ENCODE data around the gene ZNF438.

The ZNF438 gene

DNA sequence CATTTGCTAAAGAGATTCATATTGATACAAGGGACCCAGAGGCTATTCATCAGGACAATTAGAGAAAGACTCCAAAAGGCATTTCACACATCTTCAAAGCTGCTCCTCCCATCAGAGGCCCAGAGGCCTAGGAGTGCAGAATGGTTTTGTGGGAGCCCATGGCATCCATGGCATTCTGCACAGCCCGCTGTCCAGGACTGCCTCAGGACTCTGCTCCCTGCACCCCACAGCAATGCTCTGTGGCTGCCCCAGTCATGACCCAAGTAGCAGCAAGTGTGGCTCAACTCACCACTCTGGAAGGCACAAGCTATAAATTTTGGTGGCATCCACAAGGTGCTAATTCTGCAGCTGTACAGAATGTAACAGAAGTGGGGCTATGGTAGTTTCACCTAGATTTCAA lies 38.5 kb downstream of the ZNF438 start:
- TF ChIP-seq, protein P1, sequence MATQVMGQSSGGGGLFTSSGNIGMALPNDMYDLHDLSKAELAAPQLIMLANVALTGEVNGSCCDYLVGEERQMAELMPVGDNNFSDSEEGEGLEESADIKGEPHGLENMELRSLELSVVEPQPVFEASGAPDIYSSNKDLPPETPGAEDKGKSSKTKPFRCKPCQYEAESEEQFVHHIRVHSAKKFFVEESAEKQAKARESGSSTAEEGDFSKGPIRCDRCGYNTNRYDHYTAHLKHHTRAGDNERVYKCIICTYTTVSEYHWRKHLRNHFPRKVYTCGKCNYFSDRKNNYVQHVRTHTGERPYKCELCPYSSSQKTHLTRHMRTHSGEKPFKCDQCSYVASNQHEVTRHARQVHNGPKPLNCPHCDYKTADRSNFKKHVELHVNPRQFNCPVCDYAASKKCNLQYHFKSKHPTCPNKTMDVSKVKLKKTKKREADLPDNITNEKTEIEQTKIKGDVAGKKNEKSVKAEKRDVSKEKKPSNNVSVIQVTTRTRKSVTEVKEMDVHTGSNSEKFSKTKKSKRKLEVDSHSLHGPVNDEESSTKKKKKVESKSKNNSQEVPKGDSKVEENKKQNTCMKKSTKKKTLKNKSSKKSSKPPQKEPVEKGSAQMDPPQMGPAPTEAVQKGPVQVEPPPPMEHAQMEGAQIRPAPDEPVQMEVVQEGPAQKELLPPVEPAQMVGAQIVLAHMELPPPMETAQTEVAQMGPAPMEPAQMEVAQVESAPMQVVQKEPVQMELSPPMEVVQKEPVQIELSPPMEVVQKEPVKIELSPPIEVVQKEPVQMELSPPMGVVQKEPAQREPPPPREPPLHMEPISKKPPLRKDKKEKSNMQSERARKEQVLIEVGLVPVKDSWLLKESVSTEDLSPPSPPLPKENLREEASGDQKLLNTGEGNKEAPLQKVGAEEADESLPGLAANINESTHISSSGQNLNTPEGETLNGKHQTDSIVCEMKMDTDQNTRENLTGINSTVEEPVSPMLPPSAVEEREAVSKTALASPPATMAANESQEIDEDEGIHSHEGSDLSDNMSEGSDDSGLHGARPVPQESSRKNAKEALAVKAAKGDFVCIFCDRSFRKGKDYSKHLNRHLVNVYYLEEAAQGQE (IDR thresholded peaks at IDR 0.05; ENCODE audit: insufficient read depth in 1 of 2, low read depth in 2 of 2, low read length in 2 of 2): no peak
- no peak for TF ChIP-seq FOXP2 (optimal IDR thresholded peaks at IDR 0.05; ENCODE audit: borderline replicate concordance, extremely low read depth, extremely low read length, insufficient read depth)
- no peak for TF ChIP-seq POLR2AphosphoS5 (IDR thresholded peaks at IDR 0.05; ENCODE audit: low read depth, low read length)

DNA sequence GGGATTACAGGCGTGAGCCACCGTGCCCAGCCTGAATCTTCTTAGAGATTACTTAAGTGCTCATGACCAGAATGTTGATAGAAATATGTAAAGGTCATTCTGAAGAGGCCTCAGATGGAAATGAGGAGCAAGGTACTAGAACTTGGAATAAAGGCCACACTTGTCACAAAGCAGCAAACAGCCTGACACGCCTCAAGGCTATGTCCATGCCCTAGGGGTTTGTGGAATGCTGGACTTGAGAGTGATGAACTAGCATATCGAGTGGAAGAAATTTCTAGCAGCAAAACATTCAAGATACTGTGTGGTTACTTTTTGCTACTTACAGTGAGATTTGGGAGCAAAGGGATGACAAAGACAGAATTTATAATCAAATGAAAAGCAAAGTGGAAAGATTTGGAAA lies 39.0 kb downstream of the ZNF438 start:
- TF ChIP-seq SIN3A (IDR thresholded peaks at IDR 0.05; ENCODE audit: borderline replicate concordance, insufficient read depth, low read length) (no peak), POLR2AphosphoS5 (IDR thresholded peaks at IDR 0.05; ENCODE audit: low read depth, low read length) (no peak), FOXP2 (optimal IDR thresholded peaks at IDR 0.05; ENCODE audit: borderline replicate concordance, extremely low read depth, extremely low read length, insufficient read depth) (no peak), TAF1 (IDR thresholded peaks at IDR 0.05; ENCODE audit: borderline replicate concordance, insufficient read depth, low read length) (no peak)
- TF ChIP-seq, protein P1 (IDR thresholded peaks at IDR 0.05; ENCODE audit: insufficient read depth in 1 of 2, low read depth in 2 of 2, low read length in 2 of 2): no peak

DNA sequence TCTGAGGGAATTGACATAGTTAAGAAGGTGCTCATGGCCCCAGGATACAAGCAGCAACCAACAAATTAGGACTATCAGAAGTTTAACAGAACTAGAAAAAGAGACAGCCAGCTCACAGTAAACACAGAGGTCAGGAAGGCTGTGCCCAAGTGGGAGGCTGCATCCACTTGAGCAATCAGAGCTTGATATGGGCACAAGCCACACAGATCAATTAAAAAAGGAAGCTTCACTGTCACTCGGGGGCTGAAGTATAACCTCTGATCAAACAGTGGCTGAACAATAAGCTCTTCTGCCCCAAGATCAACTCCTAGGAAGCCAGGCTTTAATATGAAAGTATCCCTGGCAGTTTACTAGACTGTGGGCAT lies 40.0 kb downstream of the ZNF438 start:
- TF ChIP-seq TAF1 (IDR thresholded peaks at IDR 0.05; ENCODE audit: borderline replicate concordance, insufficient read depth, low read length): no peak
- no peak for TF ChIP-seq SIN3A (IDR thresholded peaks at IDR 0.05; ENCODE audit: borderline replicate concordance, insufficient read depth, low read length)
- TF ChIP-seq, protein P1 (IDR thresholded peaks at IDR 0.05; ENCODE audit: insufficient read depth in 1 of 2, low read depth in 2 of 2, low read length in 2 of 2): no peak
- TF ChIP-seq POLR2AphosphoS5 (IDR thresholded peaks at IDR 0.05; ENCODE audit: low read depth, low read length): no peak
- no peak for TF ChIP-seq FOXP2 (optimal IDR thresholded peaks at IDR 0.05; ENCODE audit: borderline replicate concordance, extremely low read depth, extremely low read length, insufficient read depth)

DNA sequence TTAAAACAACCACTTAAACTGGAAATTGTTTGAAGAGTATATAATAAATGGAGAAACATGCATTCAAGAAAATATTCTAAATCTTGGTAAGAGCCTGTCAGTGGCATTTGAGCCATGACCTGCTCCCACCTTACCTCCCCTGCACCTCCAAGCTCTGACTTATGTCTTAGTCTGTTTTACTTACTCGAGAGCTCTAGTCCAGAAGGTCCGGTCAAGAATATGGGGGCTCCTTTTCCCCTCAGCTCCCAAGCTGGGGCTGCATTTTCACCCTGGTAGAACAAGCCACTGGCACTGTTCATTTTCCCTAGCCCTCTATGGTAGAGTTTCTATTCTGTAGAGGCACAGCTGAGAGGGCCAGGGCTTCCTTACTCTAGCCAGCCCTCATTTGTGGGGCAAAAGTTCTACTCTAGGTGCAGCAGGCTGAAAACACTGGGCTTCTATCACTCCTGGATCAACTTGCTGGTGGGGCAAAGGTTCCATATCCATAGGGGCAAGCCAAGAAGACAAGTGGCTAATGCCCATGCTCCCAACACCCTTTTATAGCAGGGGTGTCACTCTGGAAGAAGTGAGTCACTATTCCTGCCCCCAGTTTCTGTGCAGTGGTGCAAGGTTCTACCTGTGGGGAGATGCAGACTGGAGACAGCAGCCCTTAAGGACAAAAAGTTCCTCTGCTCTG lies 40.6 kb downstream of the ZNF438 start:
- TF ChIP-seq FOXP2 (optimal IDR thresholded peaks at IDR 0.05; ENCODE audit: borderline replicate concordance, extremely low read depth, extremely low read length, insufficient read depth) (no peak), SIN3A (IDR thresholded peaks at IDR 0.05; ENCODE audit: borderline replicate concordance, insufficient read depth, low read length) (no peak), POLR2AphosphoS5 (IDR thresholded peaks at IDR 0.05; ENCODE audit: low read depth, low read length) (no peak)

DNA sequence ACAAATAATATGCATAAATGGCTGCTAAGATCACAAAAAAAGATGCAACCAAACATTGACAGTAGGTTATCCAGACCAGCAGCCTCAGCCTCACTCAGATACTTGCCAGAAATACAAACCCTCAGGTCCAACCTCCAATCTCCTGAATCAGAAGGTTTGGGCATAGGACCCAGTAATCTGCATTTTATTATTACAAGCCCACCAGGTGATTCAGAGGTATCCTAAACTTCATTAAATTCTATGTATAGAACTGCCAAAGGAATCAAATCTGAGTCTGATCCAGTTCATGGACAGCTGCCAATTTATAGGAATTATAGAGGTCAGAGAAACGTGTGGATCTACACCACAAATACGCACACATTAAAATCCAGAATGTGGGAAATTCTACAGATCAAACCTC lies 41.3 kb downstream of the ZNF438 start:
- TF ChIP-seq FOXP2 (optimal IDR thresholded peaks at IDR 0.05; ENCODE audit: borderline replicate concordance, extremely low read depth, extremely low read length, insufficient read depth): no peak
- no peak for TF ChIP-seq TAF1 (IDR thresholded peaks at IDR 0.05; ENCODE audit: borderline replicate concordance, insufficient read depth, low read length)
- TF ChIP-seq, protein P1 (IDR thresholded peaks at IDR 0.05; ENCODE audit: insufficient read depth in 1 of 2, low read depth in 2 of 2, low read length in 2 of 2): no peak
- TF ChIP-seq POLR2AphosphoS5 (IDR thresholded peaks at IDR 0.05; ENCODE audit: low read depth, low read length): no peak
- no peak for TF ChIP-seq SIN3A (IDR thresholded peaks at IDR 0.05; ENCODE audit: borderline replicate concordance, insufficient read depth, low read length)
